ENCODE data around the gene CFAP74.
"Not testable (repeated sequence)": the region's sequence is repeated elsewhere in the genome, so short reads cannot be mapped to it uniquely, and the experiment has no call there.

CFAP74 gene

DNA sequence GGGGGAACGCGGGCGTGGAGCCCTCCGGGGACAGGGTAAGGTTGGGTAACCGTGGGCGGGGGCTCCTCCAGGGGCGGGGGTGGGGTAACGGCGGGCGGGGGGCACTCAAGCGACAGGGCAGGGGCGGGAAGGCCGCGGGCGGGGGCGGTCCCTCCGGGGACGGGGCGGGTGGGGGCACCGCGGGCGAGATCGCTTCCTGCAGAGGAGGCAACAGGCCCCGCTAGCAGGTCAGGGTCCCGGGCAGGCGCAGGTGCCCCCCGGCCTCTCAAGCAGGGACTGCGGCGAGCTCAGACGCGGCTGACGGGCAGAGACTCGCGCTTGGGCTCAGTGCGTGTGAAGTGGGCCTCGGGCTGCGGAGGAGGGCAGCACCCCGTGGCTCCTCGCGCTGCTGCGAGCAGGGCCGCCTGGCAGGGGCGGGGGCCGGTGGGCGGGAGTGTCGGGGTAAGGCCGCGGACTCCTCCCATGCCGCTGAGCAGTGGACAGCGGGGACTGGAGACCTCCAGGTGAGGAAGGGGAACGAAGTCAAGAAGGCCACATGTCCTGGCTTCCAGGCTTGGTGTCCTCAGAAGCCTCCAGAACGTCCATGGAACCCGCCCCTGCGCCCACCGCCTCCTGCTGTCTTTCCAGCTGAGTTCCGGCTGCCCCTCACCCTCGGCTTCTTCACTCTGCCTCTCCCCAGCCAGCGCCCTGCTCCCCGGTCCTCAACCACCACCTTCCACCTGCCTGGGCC, 112.1 kb downstream of the CFAP74 start:
- H3K4me1 Mint-ChIP-seq, result peaks cover 40% of the 10 kb centered on the region
- H3K36me3 Mint-ChIP-seq (ENCODE audit: low read depth), result peaks cover 11% of the 10 kb centered on the region
- no peaks in the 10 kb centered on the region for H3K9me3 Mint-ChIP-seq
- peak overlapping the region; percentile 82 to 90 (median 88) for H3K4me3 Mint-ChIP-seq
- TF ChIP-seq, protein P1, sequence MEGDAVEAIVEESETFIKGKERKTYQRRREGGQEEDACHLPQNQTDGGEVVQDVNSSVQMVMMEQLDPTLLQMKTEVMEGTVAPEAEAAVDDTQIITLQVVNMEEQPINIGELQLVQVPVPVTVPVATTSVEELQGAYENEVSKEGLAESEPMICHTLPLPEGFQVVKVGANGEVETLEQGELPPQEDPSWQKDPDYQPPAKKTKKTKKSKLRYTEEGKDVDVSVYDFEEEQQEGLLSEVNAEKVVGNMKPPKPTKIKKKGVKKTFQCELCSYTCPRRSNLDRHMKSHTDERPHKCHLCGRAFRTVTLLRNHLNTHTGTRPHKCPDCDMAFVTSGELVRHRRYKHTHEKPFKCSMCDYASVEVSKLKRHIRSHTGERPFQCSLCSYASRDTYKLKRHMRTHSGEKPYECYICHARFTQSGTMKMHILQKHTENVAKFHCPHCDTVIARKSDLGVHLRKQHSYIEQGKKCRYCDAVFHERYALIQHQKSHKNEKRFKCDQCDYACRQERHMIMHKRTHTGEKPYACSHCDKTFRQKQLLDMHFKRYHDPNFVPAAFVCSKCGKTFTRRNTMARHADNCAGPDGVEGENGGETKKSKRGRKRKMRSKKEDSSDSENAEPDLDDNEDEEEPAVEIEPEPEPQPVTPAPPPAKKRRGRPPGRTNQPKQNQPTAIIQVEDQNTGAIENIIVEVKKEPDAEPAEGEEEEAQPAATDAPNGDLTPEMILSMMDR (IDR thresholded peaks at IDR 0.05; ENCODE audit: unreplicated experiment in 3 of 3), result no peak
- peaks cover 6% of the 10 kb centered on the region for H3K27me3 Mint-ChIP-seq (ENCODE audit: low read depth)
- peak overlapping the region; percentile 89 to 92 (median 91) for H3K27ac Mint-ChIP-seq

DNA sequence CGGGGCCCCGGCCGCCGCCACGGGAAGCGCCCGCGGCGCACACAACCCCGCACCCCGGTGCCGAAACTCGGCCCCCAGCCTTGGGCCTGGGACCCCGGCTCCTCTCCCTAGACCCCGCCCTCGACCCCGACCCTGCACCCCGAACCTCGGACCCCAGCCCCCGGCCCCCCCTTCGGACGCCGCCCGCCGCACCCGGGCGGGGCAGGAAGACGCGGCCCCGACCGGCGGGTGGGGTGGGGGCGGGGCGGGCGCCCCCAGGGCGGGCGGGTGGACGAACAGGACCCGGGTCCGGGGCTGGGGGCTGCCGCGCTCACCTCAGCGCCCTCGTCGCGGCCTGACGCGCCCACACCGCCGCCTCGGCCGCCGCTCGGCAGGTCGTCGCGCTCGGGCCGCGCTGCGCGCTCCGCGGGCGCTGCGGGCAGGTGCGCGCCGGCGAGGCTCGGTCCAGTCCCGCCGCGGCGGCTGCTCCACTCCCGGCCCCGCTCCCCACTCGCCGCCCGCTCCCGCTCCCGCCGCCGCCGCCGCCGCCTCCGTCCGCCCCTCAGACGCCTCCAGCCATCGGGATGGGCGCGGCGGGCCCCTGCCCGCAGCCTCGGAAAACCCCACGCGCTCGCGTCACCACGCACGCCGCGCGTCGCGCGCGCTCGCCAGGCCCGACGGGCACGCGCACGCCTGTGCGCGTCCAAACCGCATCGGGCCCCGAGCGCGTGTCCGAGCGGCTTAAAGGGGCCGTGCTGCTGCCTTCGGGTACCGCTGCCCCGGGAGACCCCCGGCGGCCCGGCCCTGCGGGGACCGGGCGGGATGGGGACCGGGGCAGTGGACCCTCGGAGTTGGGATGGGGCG, 112.9 kb downstream of the CFAP74 start, which contains the start of gene GNB1:
Gene GNB1 (minus strand): TSS at position 582 of the 843 bp plus-strand sequence. CDS start 65,634 bp downstream, outside the sequence.
- H3K27me3 Mint-ChIP-seq (ENCODE audit: low read depth), result peaks cover 6% of the 10 kb centered on the region
- peak within 1 kb of the TSS; percentile 87 to 91 (median 89) for H3K4me3 Mint-ChIP-seq
- TF ChIP-seq, protein P1 (IDR thresholded peaks at IDR 0.05; ENCODE audit: unreplicated experiment in 3 of 3), result no peak
- H3K4me1 Mint-ChIP-seq, result peaks cover 43% of the 10 kb centered on the region
- H3K36me3 Mint-ChIP-seq (ENCODE audit: low read depth), result peaks cover 15% of the 10 kb centered on the region
- no peaks in the 10 kb centered on the region for H3K9me3 Mint-ChIP-seq
- H3K27ac Mint-ChIP-seq, result peak within 1 kb of the TSS; percentile 89 to 93 (median 92)

DNA sequence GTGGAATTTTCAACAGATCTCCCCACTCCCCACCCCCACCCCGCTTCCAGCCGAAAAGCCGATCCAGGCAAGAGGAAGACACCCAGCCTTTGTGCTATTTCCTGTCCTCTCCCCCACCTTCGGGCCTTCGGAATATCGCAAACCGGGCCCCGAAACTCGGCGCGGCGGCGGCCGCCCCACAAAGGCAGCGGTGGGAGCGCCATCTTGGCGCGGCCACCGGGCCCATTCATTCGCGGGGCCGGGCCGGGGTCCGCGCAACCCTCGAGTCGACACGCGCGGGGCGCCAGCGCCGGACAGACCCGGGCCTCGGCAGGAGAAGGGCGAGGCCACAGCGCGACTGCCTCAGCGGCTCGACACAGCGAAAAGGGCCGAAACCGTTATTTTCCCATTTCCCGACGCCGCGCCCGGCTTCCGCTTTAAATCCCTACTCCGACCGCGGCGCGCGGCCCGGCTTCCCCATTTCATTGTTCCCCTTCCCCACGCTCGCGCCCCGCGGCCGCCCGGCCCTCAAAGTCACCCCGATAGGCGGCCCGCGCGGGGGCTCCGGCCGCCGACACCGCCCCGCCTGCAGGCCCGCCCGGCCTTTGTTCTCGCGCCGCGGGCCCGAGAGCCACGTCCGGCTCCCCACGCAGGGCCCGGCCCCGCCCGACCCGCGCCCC, 113.6 kb downstream of the CFAP74 start:
- Mint-ChIP-seq H3K36me3 (ENCODE audit: low read depth) (peaks cover 15% of the 10 kb centered on the region), H3K4me3 (peak overlapping the region; percentile 87 to 91 (median 89)), H3K4me1 (peaks cover 42% of the 10 kb centered on the region), H3K27ac (peak overlapping the region; percentile 79 to 93 (median 80)), H3K9me3 (no peaks in the 10 kb centered on the region), H3K27me3 (ENCODE audit: low read depth) (peaks cover 4% of the 10 kb centered on the region)
- TF ChIP-seq, protein P1 (IDR thresholded peaks at IDR 0.05; ENCODE audit: unreplicated experiment in 3 of 3), result no peak

DNA sequence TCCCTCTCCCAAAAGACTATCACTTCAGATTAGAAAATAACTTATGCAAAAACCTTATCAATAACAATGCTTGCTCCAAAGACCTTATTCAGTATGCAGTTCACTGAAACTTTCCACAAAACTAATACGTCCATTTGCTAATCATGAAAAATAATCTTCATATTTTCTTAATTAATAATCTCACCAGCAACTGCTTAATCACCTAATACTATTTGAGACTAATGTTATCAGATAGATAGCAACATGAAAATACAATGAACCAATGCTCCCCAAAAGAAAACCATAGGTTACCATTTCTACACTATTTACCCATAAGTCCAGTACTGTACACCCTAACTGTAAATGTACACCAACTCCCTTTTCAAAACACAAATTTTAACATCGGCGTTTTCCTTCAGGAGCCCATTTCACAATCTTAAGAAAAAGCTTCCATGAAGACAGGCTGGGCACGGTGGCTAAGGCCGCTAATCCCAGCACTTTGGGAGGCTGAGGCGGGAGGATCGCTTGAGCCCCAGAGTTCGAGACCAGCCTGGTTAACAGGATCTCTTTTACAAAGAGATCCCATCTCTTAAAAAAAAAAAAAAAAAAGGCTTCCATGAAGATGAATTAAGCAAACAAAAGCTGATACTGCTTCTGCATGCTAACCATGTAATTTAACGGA, 114.4 kb downstream of the CFAP74 start:
- Mint-ChIP-seq H3K27ac (peak overlapping the region; percentile 79 to 93 (median 80)), H3K27me3 (ENCODE audit: low read depth) (peaks cover 4% of the 10 kb centered on the region), H3K4me3 (peak overlapping the region; percentile 87 to 91 (median 89)), H3K9me3 (no peaks in the 10 kb centered on the region), H3K36me3 (ENCODE audit: low read depth) (peaks cover 15% of the 10 kb centered on the region), H3K4me1 (peaks cover 37% of the 10 kb centered on the region)
- TF ChIP-seq, protein P1 (IDR thresholded peaks at IDR 0.05; ENCODE audit: unreplicated experiment in 3 of 3), result no peak

DNA sequence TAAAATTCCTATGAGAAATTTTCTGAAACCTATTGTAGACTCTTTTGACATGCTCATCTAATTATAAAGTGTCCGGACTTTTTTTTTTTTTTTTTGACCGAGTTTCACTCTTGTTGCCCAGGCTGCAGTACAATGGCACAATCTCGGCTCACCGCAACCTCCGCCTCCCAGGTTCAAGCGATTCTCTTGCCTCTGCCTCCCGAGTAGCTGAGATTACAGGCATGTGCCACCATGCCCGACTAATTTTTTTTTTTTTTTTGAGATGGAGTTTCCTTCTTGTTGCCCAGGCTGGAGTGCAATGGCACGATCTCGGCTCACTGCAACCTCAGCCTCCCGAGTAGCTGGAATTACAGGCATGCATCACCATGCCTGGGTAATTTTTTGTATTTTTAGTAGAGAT, 119.7 kb downstream of the CFAP74 start:
- H3K36me3 Mint-ChIP-seq (ENCODE audit: low read depth), result peaks cover 22% of the 10 kb centered on the region

More for the DNA sequence above, 119.7 kb downstream of the CFAP74 start:
- not testable (repeated sequence) for H3K27me3 Mint-ChIP-seq (ENCODE audit: low read depth); H3K4me3 Mint-ChIP-seq; H3K9me3 Mint-ChIP-seq
- peak overlapping the region in 1 of 3 experiments; percentile 46 for H3K27ac Mint-ChIP-seq
- peaks cover 46% of the 10 kb centered on the region for H3K4me1 Mint-ChIP-seq
